Ovary (tissue), 9 donors: ENCODE results near the gene WNT3. TPM values are rescaled to one million over a fixed set of nuclear protein-coding genes. Genes with fewer than 3 reads are reported as not detected.

Experiments
- DNase-seq, 5 donors: peaks; one replicate each; pipeline ENCODE4 v3.0.0-alpha.2; 2019 to 2020
- H3K27ac ChIP-seq, 2 donors: fragments of 200-600 bp; one replicate each; pipeline versions ENCODE4 v1.5.1 to v1.8.0; 2019 to 2022
- H3K27me3 ChIP-seq: fragments of 200-600 bp; one replicate; pipeline ENCODE4 v1.8.0; 2022
- H3K36me3 ChIP-seq: fragments of 200-600 bp; sonication (generic); one replicate; pipeline ENCODE4 v1.5.1; 2019
- H3K4me1 ChIP-seq: one replicate; pipeline ENCODE4 v1.8.1; 2013; ENCODE audit warnings: mild to moderate bottlenecking, moderate library complexity; ENCODE audit not compliant: insufficient read depth
- H3K4me3 ChIP-seq: fragments of 200-600 bp; sonication (generic); one replicate; pipeline ENCODE4 v1.5.1; 2017
- H3K9me3 ChIP-seq, 2 donors: fragments of 200-600 bp in 1 of 2; sonication (generic) in 1 of 2; one replicate each; pipeline versions ENCODE4 v1.5.1 to v1.8.1; 2013 to 2019; ENCODE audit warnings: mild to moderate bottlenecking in 1 of 2, moderate library complexity in 1 of 2
- CTCF ChIP-seq, 3 donors: fragments of 450-650 bp in 2 of 3; fragments of 200-600 bp in 1 of 3; IDR thresholded peaks; one replicate each; pipeline versions ENCODE4 v1.5.1 to v1.8.0; 2016 to 2022; ENCODE audit warnings: antibody characterized with exemption in 3 of 3, mild to moderate bottlenecking in 1 of 3
- EP300 ChIP-seq: sonication (generic); formaldehyde crosslinking; IDR thresholded peaks from one replicate; pipeline ENCODE4 v1.6.1; 2017; ENCODE audit warnings: antibody characterized with exemption
- POLR2A ChIP-seq: fragments of 450-650 bp; IDR thresholded peaks from one replicate; pipeline ENCODE4 v1.6.1; 2017; ENCODE audit warnings: antibody characterized with exemption, mild to moderate bottlenecking, moderate library complexity
- WGBS, 3 donors: extraction: QIAGEN DNeasy Blood & Tissue Kit in 1 of 3; methylation state at CpG; one replicate each; pipeline versions ENCODE4 v1.1.5 to v1.1.7; 2013 to 2017; 5-methylcytosine and 5-hydroxymethylcytosine counted together
- intact Hi-C, 4 donors: fragments of 100-400 bp; cut with DNase I; formaldehyde crosslinking; loops; one replicate each; pipeline versions ENCODE4 v1.11.0 to v1.15.1; 2022 to 2023
- polyA plus RNA-seq, 2 donors: library from polyadenylated mRNA; stranded (reverse); fragments of 200-250 nt in 1 of 2; fragments of 350-450 nt in 1 of 2; fragmentation: Illumina TruSeq in 1 of 2; extraction: RNeasy Lipid Tissue Mini Kit (QIAGEN cat#74804) in 1 of 2; gene quantifications; one replicate each; pipeline ENCODE4 v1.2.3, GENCODE V29; 2013 to 2014
- total RNA-seq, 7 donors: library from RNA; depleted of rRNA in 2 of 7; stranded (reverse); fragments of >200 nt in 2 of 7; fragmentation: NEBNext Ultra II Directional in 3 of 7; extraction: Animal tissue kit (Norgen Biotek cat#: 25700) in 3 of 7; gene quantifications; one replicate each; pipeline versions ENCODE4 v1.1.0 to v1.2.4, GENCODE V29; 2016 to 2023
- donor health status: DM: no; HTN: no; CAD: no; lungs with moderate emphysema.
- donor health status: DM: no; HTN: no; CAD: no.
- donor health status: Bipolar disorder and iron deficiency.
- donor health status: DM: yes; HTN: yes; CAD: no.
- donor health status: DM: no; HTN: no; CAD: no.
- donor health status: DM: yes; HTN: yes; CAD: no.

WNT3 gene
- total and polyA plus RNA-seq, 9 donors, result 0.23 to 1.7 (median 0.57) TPM; not detected in 1

- 77 to 89% (median 85%) methylated on average over 4 of the region's 4 CpGs for WGBS, 3 donors
- intact Hi-C loops, result no loop called here
- Histone ChIP-seq H3K9me3 (no peaks in the 10 kb centered on the region), H3K27ac (no peak overlapping the region), H3K4me1 (no peaks in the 10 kb centered on the region), H3K36me3 (no peaks in the 10 kb centered on the region), H3K4me3 (no peak overlapping the region), H3K27me3 (no peaks in the 10 kb centered on the region)
- no peak for DNase-seq
- no peak for TF ChIP-seq CTCF (IDR thresholded peaks at IDR 0.05)
- TF ChIP-seq POLR2A, result no peak
- no peak for TF ChIP-seq EP300
Measured at GRCh38 chr17:46756081-46756735, 62.3 kb downstream of the WNT3 start.

GRCh38 chr17:46753776-46754175 lies 64.7 kb downstream of the WNT3 start:
- WGBS, 3 donors, result 93 to 94% (median 94%) methylated on average over 3 of the region's 3 CpGs
- DNase-seq, result no peak
- no peak for TF ChIP-seq POLR2A
- TF ChIP-seq EP300, result no peak
- no peak overlapping the region for H3K27ac ChIP-seq
- H3K36me3 ChIP-seq, result no peaks in the 10 kb centered on the region
- H3K4me1 ChIP-seq, result no peaks in the 10 kb centered on the region
- H3K4me3 ChIP-seq, result no peak overlapping the region
- no peaks in the 10 kb centered on the region for H3K27me3 ChIP-seq
- H3K9me3 ChIP-seq, result no peaks in the 10 kb centered on the region
- intact Hi-C loops, result no loop called here

- no peaks in the 10 kb centered on the region for H3K27me3 ChIP-seq
- H3K36me3 ChIP-seq, result no peaks in the 10 kb centered on the region
- no peak for DNase-seq
- no peak overlapping the region for H3K4me3 ChIP-seq
- TF ChIP-seq POLR2A, result no peak
- no peak for TF ChIP-seq CTCF (IDR thresholded peaks at IDR 0.05)
- TF ChIP-seq EP300, result no peak
- no peak overlapping the region for H3K27ac ChIP-seq
- no peaks in the 10 kb centered on the region for H3K9me3 ChIP-seq
- intact Hi-C loops, result no loop called here
- 90 to 94% (median 93%) methylated on average over 4 of the region's 4 CpGs for WGBS, 3 donors
- no peaks in the 10 kb centered on the region for H3K4me1 ChIP-seq
Measured at GRCh38 chr17:46751425-46751824, 67.1 kb downstream of the WNT3 start.

GRCh38 chr17:46745376-46745775 lies 73.1 kb downstream of the WNT3 start:
- no peak for TF ChIP-seq POLR2A
- TF ChIP-seq EP300, result no peak
- no peak for TF ChIP-seq CTCF (IDR thresholded peaks at IDR 0.05)
- H3K4me3 ChIP-seq, result no peak overlapping the region
- no peaks in the 10 kb centered on the region for H3K9me3 ChIP-seq
- intact Hi-C loops, result no loop called here
- WGBS, 3 donors, result 90 to 96% (median 95%) methylated on average over 3 of the region's 3 CpGs
- H3K36me3 ChIP-seq, result no peaks in the 10 kb centered on the region
- H3K4me1 ChIP-seq, result no peaks in the 10 kb centered on the region
- H3K27ac ChIP-seq, result no peak overlapping the region
- H3K27me3 ChIP-seq, result no peaks in the 10 kb centered on the region
- no peak for DNase-seq

- 86 to 100% (median 98%) methylated on average over 1 of the region's 1 CpG for WGBS, 3 donors
- no peak for TF ChIP-seq POLR2A
- TF ChIP-seq EP300, result no peak
- TF ChIP-seq CTCF (IDR thresholded peaks at IDR 0.05), result no peak
- H3K4me1 ChIP-seq, result no peaks in the 10 kb centered on the region
- intact Hi-C loops, result no loop called here
- no peaks in the 10 kb centered on the region for H3K27me3 ChIP-seq
- no peak overlapping the region for H3K4me3 ChIP-seq
- DNase-seq, result no peak
- no peak overlapping the region for H3K27ac ChIP-seq
- no peaks in the 10 kb centered on the region for H3K9me3 ChIP-seq
- H3K36me3 ChIP-seq, result no peaks in the 10 kb centered on the region
Measured at GRCh38 chr17:46744441-46744840, 74.1 kb downstream of the WNT3 start.
